Natural killer cell (primary cell): ENCODE measurements around the gene RPRD1A. TPM values are rescaled to one million over a fixed set of nuclear protein-coding genes. Genes with fewer than 3 reads are reported as not detected.
"Not testable (repeated sequence)": the region's sequence is repeated elsewhere in the genome, so short reads cannot be mapped to it uniquely, and the experiment has no call there.

Experiments
- ATAC-seq, 3 donors: fragments of 150-1000 bp in 2 of 3; fragments of 200-7000 bp in 1 of 3; cut with Tn5 transposase; 1 replicate in 1 of 3; 2 replicates in 2 of 3; pipeline ENCODE4 v1.10.0; 2021; ENCODE audit warnings: mild to moderate bottlenecking in 2 of 3, moderate library complexity in 2 of 3
- DNase-seq, 2 donors: peaks; one replicate each; pipeline versions ENCODE4 v3.0.0 to v3.0.0-alpha.2; 2013 to 2021; ENCODE audit warnings: mixed read lengths in 1 of 2
- H3K27ac ChIP-seq: one replicate; pipeline ENCODE4 v1.5.1; 2013; ENCODE audit warnings: mild to moderate bottlenecking, low read length
- H3K27me3 ChIP-seq: one replicate; pipeline ENCODE4 v1.6.1; 2013; ENCODE audit warnings: low read length; ENCODE audit not compliant: control insufficient read depth, insufficient read depth
- H3K36me3 ChIP-seq: one replicate; pipeline ENCODE4 v1.6.1; 2013; ENCODE audit warnings: low read length; ENCODE audit not compliant: control insufficient read depth, insufficient read depth
- H3K4me1 ChIP-seq: one replicate; pipeline ENCODE4 v1.6.1; 2013; ENCODE audit warnings: low read length; ENCODE audit not compliant: control insufficient read depth, insufficient read depth
- H3K4me3 ChIP-seq: one replicate; pipeline ENCODE4 v1.5.1; 2013; ENCODE audit warnings: low read length
- H3K9me3 ChIP-seq: one replicate; pipeline ENCODE4 v1.6.1; 2013; ENCODE audit warnings: low read length; ENCODE audit not compliant: control insufficient read depth, insufficient read depth
- H3K27ac Mint-ChIP-seq, 2 donors: one replicate each; pipeline ENCODE4 v1.8.0; 2022; ENCODE audit warnings: mild to moderate bottlenecking in 2 of 2, mixed read lengths in 2 of 2, moderate library complexity in 1 of 2
- H3K27me3 Mint-ChIP-seq, 2 donors: one replicate each; pipeline ENCODE4 v1.8.0; 2022; ENCODE audit warnings: low read depth in 2 of 2, mixed read lengths in 2 of 2
- H3K36me3 Mint-ChIP-seq: one replicate; pipeline ENCODE4 v1.8.0; 2022; ENCODE audit warnings: mixed read lengths
- H3K4me1 Mint-ChIP-seq, 2 donors: one replicate each; pipeline ENCODE4 v1.8.0; 2022; ENCODE audit warnings: mixed read lengths in 2 of 2
- H3K4me3 Mint-ChIP-seq: one replicate; pipeline ENCODE4 v1.8.0; 2022; ENCODE audit warnings: mild to moderate bottlenecking, moderate library complexity, mixed read lengths
- H3K9me3 Mint-ChIP-seq, 2 donors: one replicate each; pipeline ENCODE4 v1.8.0; 2022; ENCODE audit warnings: mixed read lengths in 2 of 2
- WGBS: methylation state at CpG from one replicate; pipeline ENCODE4 v1.1.7; 2013; ENCODE audit warnings: missing lambda C conversion rate; ENCODE audit not compliant: insufficient coverage; 5-methylcytosine and 5-hydroxymethylcytosine counted together
- intact Hi-C: fragments of 100-400 bp; cut with micrococcal nuclease; formaldehyde crosslinking; loops from one replicate; pipeline ENCODE4 v1.14.2; 2022
- total RNA-seq, 4 donors: library from RNA; stranded (reverse); fragments of 120-200 nt in 1 of 4; gene quantifications; one replicate each; pipeline versions ENCODE4 v1.2.3 to v1.2.4, GENCODE V29; 2013 to 2022
- TF ChIP-seq, protein P1 (sequence below): fragments of 200-600 bp; IDR thresholded peaks from one replicate; pipeline ENCODE4 v1.8.0; 2022; ENCODE audit warnings: antibody characterized with exemption

RPRD1A gene
- total RNA-seq, 3 donors from 2014 or later (not counting 1 experiment from before 2014, with no cell fraction given), result 20.4 to 24.4 (median 23.3) TPM

DNA sequence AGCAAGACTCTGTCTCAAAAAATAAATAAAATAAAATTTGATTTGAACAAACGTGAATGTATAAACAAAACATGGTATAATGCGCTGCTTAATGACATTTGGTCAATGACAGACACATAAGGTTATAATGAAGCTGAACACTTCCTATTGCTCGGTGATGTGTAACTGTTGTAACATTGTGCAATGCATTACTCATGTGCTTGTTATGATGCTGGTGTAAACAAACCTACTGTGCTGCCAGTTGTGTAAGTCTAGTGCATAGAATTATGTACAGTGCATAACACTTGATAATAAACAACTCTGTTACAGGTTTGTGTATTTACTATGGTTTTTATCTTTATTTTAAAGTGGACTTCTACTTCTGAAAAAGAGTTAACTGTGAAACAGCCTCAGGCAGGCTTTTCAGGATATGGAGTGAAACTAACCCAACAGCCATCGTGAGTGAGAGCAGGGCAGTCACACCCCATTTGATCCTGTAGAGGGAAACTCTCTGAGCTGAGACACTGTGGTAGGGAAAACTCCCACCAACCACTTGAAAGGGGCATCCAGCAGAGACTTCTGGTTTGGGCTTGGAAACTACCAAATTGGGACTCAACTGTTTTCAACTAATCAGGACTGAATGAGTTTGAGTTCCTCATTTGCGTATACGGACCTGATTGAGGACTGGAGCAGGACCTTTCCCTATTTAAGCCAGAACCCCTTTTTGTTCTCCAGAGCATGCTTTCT, 8.7 kb upstream of the RPRD1A start:
- Histone ChIP-seq H3K27ac (no peak overlapping the region), H3K4me1 (no peaks in the 10 kb centered on the region), H3K36me3 (no peaks in the 10 kb centered on the region), H3K27me3 (peaks cover 2% of the 10 kb centered on the region), H3K4me3 (no peak overlapping the region), H3K9me3 (no peaks in the 10 kb centered on the region)
- WGBS, result 81% methylated on average over 6 of the region's 6 CpGs
- DNase-seq (peak in 1 of 2 donors; percentile 12), ATAC-seq (peak in 1 of 3 donors; percentile 48)
- peaks cover 8% of the 10 kb centered on the region for H3K36me3 Mint-ChIP-seq
- no peak overlapping the region for H3K4me3 Mint-ChIP-seq
- H3K9me3 Mint-ChIP-seq, result peaks cover 2 to 5% of the 10 kb centered on the region in 2 donors
- H3K27ac Mint-ChIP-seq, result no peak overlapping the region
- H3K27me3 Mint-ChIP-seq, result peaks cover 20 to 37% of the 10 kb centered on the region in 2 donors
- intact Hi-C loops, result no loop called here
- H3K4me1 Mint-ChIP-seq, result no peaks in the 10 kb centered on the region
- TF ChIP-seq, protein P1, sequence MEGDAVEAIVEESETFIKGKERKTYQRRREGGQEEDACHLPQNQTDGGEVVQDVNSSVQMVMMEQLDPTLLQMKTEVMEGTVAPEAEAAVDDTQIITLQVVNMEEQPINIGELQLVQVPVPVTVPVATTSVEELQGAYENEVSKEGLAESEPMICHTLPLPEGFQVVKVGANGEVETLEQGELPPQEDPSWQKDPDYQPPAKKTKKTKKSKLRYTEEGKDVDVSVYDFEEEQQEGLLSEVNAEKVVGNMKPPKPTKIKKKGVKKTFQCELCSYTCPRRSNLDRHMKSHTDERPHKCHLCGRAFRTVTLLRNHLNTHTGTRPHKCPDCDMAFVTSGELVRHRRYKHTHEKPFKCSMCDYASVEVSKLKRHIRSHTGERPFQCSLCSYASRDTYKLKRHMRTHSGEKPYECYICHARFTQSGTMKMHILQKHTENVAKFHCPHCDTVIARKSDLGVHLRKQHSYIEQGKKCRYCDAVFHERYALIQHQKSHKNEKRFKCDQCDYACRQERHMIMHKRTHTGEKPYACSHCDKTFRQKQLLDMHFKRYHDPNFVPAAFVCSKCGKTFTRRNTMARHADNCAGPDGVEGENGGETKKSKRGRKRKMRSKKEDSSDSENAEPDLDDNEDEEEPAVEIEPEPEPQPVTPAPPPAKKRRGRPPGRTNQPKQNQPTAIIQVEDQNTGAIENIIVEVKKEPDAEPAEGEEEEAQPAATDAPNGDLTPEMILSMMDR, result no peak

DNA sequence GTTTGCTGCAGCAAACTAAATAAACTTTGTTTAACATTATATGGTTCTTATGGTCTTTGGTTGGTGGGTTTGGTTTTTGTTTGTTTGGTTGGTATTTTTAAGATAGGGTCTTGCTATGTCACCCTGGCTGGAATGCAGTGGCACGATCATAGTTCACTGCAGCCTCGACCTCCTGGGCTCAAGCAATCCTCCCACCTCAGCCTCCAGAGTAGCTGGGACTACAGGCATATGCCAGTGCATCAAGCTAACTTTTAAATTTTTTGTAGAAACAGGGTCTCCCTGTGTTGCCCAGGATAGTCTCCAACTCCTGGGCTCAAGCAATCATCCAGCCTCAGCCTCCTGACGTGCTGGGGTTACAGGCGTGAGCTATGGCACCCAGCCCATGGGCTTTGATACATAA, 7.1 kb upstream of the RPRD1A start:
- Mint-ChIP-seq H3K27ac (no peak overlapping the region), H3K27me3 (peaks cover 18 to 23% of the 10 kb centered on the region in 2 donors)
- no peak for ATAC-seq

DNA sequence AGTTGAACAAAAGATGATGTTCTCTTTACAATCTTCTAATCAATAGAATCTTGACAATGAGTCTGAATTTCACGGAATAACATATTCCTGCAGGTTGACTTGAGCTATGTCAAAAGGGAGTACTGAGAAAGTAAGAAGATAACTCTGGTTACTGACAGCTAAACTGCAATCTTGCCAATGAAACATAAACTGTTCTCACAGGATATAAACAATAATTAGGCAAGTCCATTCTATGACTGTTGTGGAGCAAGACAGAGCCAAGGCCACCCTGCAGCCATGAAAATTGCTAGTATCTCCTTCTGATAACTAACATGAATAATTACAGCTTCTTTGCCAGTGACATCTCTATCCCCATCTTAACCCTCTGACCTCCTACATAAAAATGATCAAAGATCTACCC, 6.3 kb upstream of the RPRD1A start:
- Mint-ChIP-seq H3K4me1 (no peaks in the 10 kb centered on the region), H3K9me3 (no peaks in the 10 kb centered on the region), H3K27me3 (peaks cover 13 to 19% of the 10 kb centered on the region in 2 donors), H3K36me3 (no peaks in the 10 kb centered on the region), H3K4me3 (no peak overlapping the region), H3K27ac (no peak overlapping the region)
- ATAC-seq, result no peak
- no CpG with 5 or more reads among the region's 1 CpG for WGBS
- Histone ChIP-seq H3K9me3 (no peaks in the 10 kb centered on the region), H3K27ac (no peak overlapping the region), H3K36me3 (no peaks in the 10 kb centered on the region), H3K4me1 (no peaks in the 10 kb centered on the region), H3K4me3 (no peak overlapping the region), H3K27me3 (peaks cover 2% of the 10 kb centered on the region)
- intact Hi-C loops, result no loop called here
- DNase-seq, result no peak
- TF ChIP-seq, protein P1, result no peak

More for the DNA sequence above, 7.1 kb upstream of the RPRD1A start:
- intact Hi-C loops, result no loop called here
- H3K4me1 Mint-ChIP-seq, result no peaks in the 10 kb centered on the region
- 92% methylated on average over 4 of the region's 4 CpGs for WGBS
- no peaks in the 10 kb centered on the region for H3K4me1 ChIP-seq
- no peak overlapping the region for H3K4me3 ChIP-seq
- no peak for DNase-seq
- H3K9me3 ChIP-seq, result no peaks in the 10 kb centered on the region
- no peaks in the 10 kb centered on the region for H3K36me3 Mint-ChIP-seq
- TF ChIP-seq, protein P1, result no peak
- H3K27me3 ChIP-seq, result peaks cover 2% of the 10 kb centered on the region
- H3K27ac ChIP-seq, result no peak overlapping the region
- no peak overlapping the region for H3K4me3 Mint-ChIP-seq
- no peaks in the 10 kb centered on the region for H3K9me3 Mint-ChIP-seq
- H3K36me3 ChIP-seq, result no peaks in the 10 kb centered on the region

DNA sequence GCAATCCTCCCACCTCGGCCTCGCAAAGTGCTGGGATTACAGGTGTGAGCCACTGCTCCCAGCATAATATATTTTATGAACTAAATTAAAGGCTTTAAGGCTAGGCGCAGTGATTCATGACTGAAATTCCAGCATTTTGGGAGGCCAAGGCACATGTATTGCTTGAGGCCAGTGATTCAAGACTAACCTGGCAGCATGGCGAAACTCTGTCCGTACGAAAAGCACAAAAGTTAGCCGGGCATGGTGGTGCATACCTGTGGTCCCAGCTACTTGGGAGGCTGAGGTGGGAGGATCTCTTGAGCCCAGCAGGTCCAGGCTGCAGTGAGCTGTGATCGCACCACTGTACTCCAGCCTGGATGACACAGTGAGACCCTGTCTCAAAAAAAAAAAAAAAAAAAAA, 5.0 kb upstream of the RPRD1A start:
- H3K9me3 Mint-ChIP-seq, DNase-seq, H3K36me3 Mint-ChIP-seq, H3K4me1 Mint-ChIP-seq, H3K4me3 Mint-ChIP-seq, ATAC-seq, H3K27ac Mint-ChIP-seq, H3K36me3 ChIP-seq, H3K27ac ChIP-seq, H3K4me3 ChIP-seq, H3K27me3 ChIP-seq, H3K4me1 ChIP-seq, H3K9me3 ChIP-seq, intact Hi-C loops: not testable (repeated sequence)
- peaks cover 13 to 18% of the 10 kb centered on the region in 2 donors for H3K27me3 Mint-ChIP-seq
- WGBS, result 98% methylated on average over 7 of the region's 8 CpGs
